ENCODE data around the gene GTF2F2.

Gene GTF2F2

DNA sequence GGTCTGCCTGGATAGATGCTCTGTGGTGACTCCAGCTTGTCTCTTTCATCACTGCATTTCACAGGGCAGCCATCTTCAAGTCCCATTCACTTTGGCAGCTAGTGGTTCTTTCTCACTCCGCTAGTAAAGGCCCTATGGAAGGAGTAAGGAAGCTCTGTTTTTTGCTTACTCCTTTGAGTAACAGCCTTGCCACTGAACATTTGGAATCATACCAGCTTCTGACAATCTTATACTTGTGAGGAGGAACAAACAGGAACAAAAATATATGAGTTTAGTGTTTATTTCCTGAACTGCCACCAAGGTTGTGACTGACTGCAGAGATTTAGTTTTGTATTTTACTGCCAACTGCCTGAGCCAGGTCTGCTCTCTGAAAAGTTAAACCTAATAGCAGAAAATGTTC is 41.9 kb downstream of the GTF2F2 start:
- no peak overlapping the region for H3K4me3 ChIP-seq (ENCODE audit: low read depth, low read length)
- TF ChIP-seq, protein P1, sequence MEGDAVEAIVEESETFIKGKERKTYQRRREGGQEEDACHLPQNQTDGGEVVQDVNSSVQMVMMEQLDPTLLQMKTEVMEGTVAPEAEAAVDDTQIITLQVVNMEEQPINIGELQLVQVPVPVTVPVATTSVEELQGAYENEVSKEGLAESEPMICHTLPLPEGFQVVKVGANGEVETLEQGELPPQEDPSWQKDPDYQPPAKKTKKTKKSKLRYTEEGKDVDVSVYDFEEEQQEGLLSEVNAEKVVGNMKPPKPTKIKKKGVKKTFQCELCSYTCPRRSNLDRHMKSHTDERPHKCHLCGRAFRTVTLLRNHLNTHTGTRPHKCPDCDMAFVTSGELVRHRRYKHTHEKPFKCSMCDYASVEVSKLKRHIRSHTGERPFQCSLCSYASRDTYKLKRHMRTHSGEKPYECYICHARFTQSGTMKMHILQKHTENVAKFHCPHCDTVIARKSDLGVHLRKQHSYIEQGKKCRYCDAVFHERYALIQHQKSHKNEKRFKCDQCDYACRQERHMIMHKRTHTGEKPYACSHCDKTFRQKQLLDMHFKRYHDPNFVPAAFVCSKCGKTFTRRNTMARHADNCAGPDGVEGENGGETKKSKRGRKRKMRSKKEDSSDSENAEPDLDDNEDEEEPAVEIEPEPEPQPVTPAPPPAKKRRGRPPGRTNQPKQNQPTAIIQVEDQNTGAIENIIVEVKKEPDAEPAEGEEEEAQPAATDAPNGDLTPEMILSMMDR (IDR thresholded peaks at IDR 0.05; ENCODE audit: borderline replicate concordance, insufficient read depth, low read depth, low read length): no peak

DNA sequence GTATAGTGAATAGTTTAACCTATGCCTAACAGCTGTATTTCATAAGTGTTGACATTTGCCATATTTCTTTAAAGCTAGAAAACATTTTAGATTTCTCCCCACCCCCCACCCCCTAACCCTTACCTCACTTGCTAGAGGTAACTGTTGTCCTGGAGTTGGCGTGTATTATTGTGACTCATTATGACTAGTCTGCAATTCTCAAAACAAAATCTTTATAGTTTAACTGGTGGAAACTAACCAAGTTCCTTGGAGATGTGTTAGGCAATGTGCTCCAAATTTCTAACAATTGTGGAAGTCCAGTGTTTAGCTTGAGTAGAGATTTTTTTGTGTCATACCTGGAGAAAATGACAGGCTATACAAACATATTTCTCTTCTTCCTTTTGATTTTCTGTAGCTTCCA is 42.5 kb downstream of the GTF2F2 start:
- H3K4me3 ChIP-seq (ENCODE audit: low read depth, low read length): no peak overlapping the region

DNA sequence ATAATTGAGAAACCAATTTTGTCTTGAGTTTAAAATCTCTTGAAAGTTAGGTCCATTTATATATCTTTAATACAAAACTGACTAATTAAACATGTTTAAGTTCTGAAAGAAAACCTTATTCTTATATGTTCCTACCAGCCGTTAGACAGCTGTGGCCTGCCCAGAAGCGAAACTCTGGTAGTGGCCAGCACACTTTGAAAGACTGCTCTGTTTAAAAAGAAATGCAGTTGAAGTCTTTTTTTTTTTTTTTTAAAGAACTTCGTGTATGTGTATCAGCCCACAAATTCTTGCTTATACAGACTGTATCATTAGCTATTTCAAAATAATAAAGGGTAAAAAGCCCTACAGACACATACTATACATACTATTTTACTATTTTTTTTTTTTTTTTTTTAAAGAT is 46.5 kb downstream of the GTF2F2 start:
- TF ChIP-seq, protein P1 (IDR thresholded peaks at IDR 0.05; ENCODE audit: borderline replicate concordance, insufficient read depth, low read depth, low read length): no peak
- H3K4me3 ChIP-seq (ENCODE audit: low read depth, low read length): no peak overlapping the region

More for the DNA sequence above, 42.5 kb downstream of the GTF2F2 start:
- TF ChIP-seq, protein P1 (IDR thresholded peaks at IDR 0.05; ENCODE audit: borderline replicate concordance, insufficient read depth, low read depth, low read length): no peak

DNA sequence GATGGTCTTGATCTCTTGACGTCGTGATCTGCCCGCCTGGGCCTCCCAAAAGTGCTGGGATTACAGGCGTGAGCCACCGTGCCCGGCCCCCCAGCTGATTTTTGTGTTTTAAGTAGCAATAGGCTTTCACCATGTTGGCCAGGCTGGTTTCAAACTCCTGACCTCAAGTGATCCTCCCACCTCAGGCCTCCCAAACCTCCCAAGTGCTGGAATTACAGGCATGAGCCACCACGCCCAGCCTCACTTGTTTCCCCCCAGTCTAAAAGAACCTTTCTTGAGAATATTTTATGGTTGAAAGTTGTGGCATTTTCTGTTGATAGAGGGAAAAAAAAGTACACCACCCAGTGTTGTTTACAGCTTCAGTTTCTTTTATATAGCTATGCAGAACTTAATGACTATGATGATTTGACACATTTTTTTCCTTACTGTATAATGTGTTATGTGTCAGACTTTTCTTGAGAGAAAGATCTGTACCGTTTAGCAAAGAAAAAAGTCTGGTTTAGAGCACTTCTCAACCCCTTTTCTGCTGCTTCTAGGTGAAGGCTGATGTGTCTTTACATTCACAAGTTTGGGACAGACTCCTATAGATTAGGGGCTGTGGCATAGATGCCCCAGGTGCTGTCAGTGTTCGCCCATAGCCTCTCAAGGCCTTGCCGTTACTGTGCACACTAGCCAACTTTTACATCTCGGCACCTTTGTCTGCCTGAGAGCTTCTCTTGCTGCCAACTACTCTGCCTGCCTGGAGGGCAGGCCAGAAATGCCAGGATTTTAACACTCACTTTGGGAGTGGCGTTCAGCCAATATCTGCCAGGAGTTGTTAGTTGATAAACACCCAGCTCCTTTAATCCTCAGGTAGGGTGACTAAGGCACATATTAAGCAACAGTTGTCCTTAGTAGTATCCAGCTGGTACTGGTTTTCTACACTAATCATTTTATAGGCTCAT is 47.6 kb downstream of the GTF2F2 start:
- TF ChIP-seq, protein P1 (IDR thresholded peaks at IDR 0.05; ENCODE audit: borderline replicate concordance, insufficient read depth, low read depth, low read length): no peak
- H3K4me3 ChIP-seq (ENCODE audit: low read depth, low read length): no peak overlapping the region

DNA sequence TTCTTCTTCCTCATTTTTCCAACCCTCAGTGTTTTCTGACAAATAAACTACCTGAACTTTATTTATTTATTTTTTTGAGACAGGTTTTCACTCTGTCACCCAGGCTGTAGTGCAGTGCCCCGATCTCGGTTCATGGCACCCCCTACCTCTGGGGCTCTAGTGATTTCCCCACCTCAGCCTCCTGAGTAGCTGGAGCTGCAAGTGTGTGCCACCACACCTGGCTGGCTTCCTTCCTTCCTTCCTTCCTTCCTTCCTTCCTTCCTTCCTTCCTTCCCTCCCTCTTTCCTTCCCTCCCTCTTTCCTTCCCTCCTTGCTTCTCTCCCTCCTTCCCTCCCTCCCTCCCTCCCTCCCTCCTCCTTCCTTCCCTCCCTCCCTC is 48.2 kb downstream of the GTF2F2 start:
- no peak overlapping the region for H3K4me3 ChIP-seq (ENCODE audit: low read depth, low read length)
- TF ChIP-seq, protein P1 (IDR thresholded peaks at IDR 0.05; ENCODE audit: borderline replicate concordance, insufficient read depth, low read depth, low read length): no peak

DNA sequence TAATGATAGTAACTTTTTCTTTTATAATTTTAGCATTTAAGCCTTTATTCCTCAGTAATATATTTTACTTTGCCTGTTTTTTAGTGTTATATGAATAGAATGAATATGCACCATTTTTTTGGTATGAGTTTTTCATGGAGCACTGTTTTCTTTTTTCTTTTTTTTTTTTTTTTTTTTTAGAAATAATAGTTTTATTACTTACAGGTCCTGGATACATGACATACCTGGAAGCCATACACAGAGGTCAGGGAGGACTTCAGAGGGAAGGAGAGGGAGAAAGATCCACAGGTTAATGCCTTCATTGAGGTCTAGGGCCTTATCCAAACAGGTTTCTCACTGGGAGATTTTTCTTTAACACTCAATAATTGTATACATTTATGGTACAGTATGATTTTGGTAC is 54.2 kb downstream of the GTF2F2 start:
- TF ChIP-seq, protein P1 (IDR thresholded peaks at IDR 0.05; ENCODE audit: borderline replicate concordance, insufficient read depth, low read depth, low read length): no peak
- no peak overlapping the region for H3K4me3 ChIP-seq (ENCODE audit: low read depth, low read length)
